ENCODE measurements around the gene PNMA8C. TPM values are rescaled to one million over a fixed set of nuclear protein-coding genes. Genes with fewer than 3 reads are reported as not detected.
A peak's percentile ranks its signal among the peaks of the same experiment; 100 is the strongest.

The PNMA8C gene
- total and polyA plus RNA-seq, 12 donors: 0.47 to 4.4 (median 1.9) TPM

- DNase-seq: peak in 2 of 7 donors; percentile 15 to 26
- 68 to 79% (median 70%) methylated on average over 15 to 21 of the region's 21 CpGs for WGBS, 4 donors
- no peaks in the 10 kb centered on the region for H3K9me3 ChIP-seq (replicated peaks in 1 of 3)
- peaks cover 0 to 34% of the 10 kb centered on the region in 2 donors for H3K36me3 ChIP-seq (replicated peaks in 1 of 2)
- TF ChIP-seq CTCF (IDR thresholded peaks at IDR 0.05) (no peak), POLR2A (IDR thresholded peaks at IDR 0.05) (no peak)
- no peak overlapping the region for H3K4me3 ChIP-seq
- intact Hi-C loops (cut with DNase I): loop anchor here in 1 of 2 donors (10.0 kb wide), 1 partner anchor 122 kb away; no protein-coding TSS in a partner anchor
- H3K4me1 ChIP-seq (replicated peaks in 1 of 2): peaks cover 0 to 7% of the 10 kb centered on the region in 2 donors
- H3K27ac ChIP-seq: peak overlapping the region in 2 of 5 donors; percentile 6 to 29
- no peaks in the 10 kb centered on the region for H3K27me3 ChIP-seq
Measured at GRCh38 chr19:46392252-46392801, 36.4 kb downstream of the PNMA8C start.

- H3K27ac ChIP-seq: no peak overlapping the region
- peak in 2 of 7 donors; percentile 14 to 31 for DNase-seq
- intact Hi-C loops (cut with DNase I): loop anchor here in 1 of 2 donors (10.0 kb wide), 1 partner anchor 123 kb away; no protein-coding TSS in a partner anchor
- peaks cover 0 to 7% of the 10 kb centered on the region in 2 donors for H3K4me1 ChIP-seq (replicated peaks in 1 of 2)
- WGBS, 4 donors: 91 to 94% (median 92%) methylated on average over 25 to 33 of the region's 33 CpGs
- no peaks in the 10 kb centered on the region for H3K9me3 ChIP-seq (replicated peaks in 1 of 3)
- peaks cover 0 to 41% of the 10 kb centered on the region in 2 donors for H3K36me3 ChIP-seq (replicated peaks in 1 of 2)
- TF ChIP-seq POLR2A (IDR thresholded peaks at IDR 0.05): no peak
- TF ChIP-seq CTCF (IDR thresholded peaks at IDR 0.05): no peak
- H3K27me3 ChIP-seq: no peaks in the 10 kb centered on the region
- no peak overlapping the region for H3K4me3 ChIP-seq
Measured at GRCh38 chr19:46391296-46392251, 37.2 kb downstream of the PNMA8C start.

GRCh38 chr19:46390866-46391265, 37.9 kb downstream of the PNMA8C start:
- H3K27ac ChIP-seq: peak overlapping the region in 1 of 5 donors; percentile 14
- 89 to 100% (median 94%) methylated on average over 9 to 18 of the region's 18 CpGs for WGBS, 4 donors
- peaks cover 0 to 7% of the 10 kb centered on the region in 2 donors for H3K4me1 ChIP-seq (replicated peaks in 1 of 2)
- H3K4me3 ChIP-seq: no peak overlapping the region
- H3K36me3 ChIP-seq (replicated peaks in 1 of 2): peaks cover 0 to 41% of the 10 kb centered on the region in 2 donors
- no peaks in the 10 kb centered on the region for H3K27me3 ChIP-seq
- no peak for TF ChIP-seq POLR2A (IDR thresholded peaks at IDR 0.05)
- no peak for TF ChIP-seq CTCF (IDR thresholded peaks at IDR 0.05)
- H3K9me3 ChIP-seq (replicated peaks in 1 of 3): no peaks in the 10 kb centered on the region
- peak in 2 of 7 donors; percentile 14 to 21 for DNase-seq
- intact Hi-C loops (cut with DNase I): loop anchor here in 1 of 2 donors (10.0 kb wide), 1 partner anchor 124 kb away; no protein-coding TSS in a partner anchor

Data from adrenal gland (tissue), 12 donors.